NCI-H526 (cell line): ENCODE results near the gene CDK14.

Experiments used
- DNase-seq, 2 experiments: peaks; one replicate each; lab custom pipeline; 2025; lab: John Stamatoyannopoulos, UW

CDK14 gene

GRCh38 chr7:91005024-91005423 lies 408.9 kb downstream of the CDK14 start:
- DNase-seq = peak in 1 of 2 experiments; percentile 8

- DNase-seq = no peak
Measured at GRCh38 chr7:91005841-91006240, 409.7 kb downstream of the CDK14 start.

- no peak for DNase-seq
Measured at GRCh38 chr7:91007371-91007770, 411.2 kb downstream of the CDK14 start.

GRCh38 chr7:91013078-91013477 lies 417.0 kb downstream of the CDK14 start:
- DNase-seq = no peak

- DNase-seq = no peak
Measured at GRCh38 chr7:91019686-91020385, 423.7 kb downstream of the CDK14 start.

- DNase-seq = no peak
Measured at GRCh38 chr7:91020636-91021385, 424.7 kb downstream of the CDK14 start.

- no peak for DNase-seq
Measured at GRCh38 chr7:91021956-91022355, 425.8 kb downstream of the CDK14 start.

GRCh38 chr7:91025906-91026390 lies 429.8 kb downstream of the CDK14 start:
- DNase-seq = no peak

GRCh38 chr7:91029688-91030087 lies 433.6 kb downstream of the CDK14 start:
- no peak for DNase-seq

GRCh38 chr7:91030680-91031380 lies 434.7 kb downstream of the CDK14 start:
- no peak for DNase-seq

- DNase-seq = no peak
Measured at GRCh38 chr7:91031757-91032156, 435.6 kb downstream of the CDK14 start.

GRCh38 chr7:91033574-91033973 lies 437.5 kb downstream of the CDK14 start:
- no peak for DNase-seq

GRCh38 chr7:91034459-91035368 lies 438.6 kb downstream of the CDK14 start:
- DNase-seq = peak; percentile 52 to 89

GRCh38 chr7:91039033-91039432 lies 442.9 kb downstream of the CDK14 start:
- no peak for DNase-seq

GRCh38 chr7:91041141-91041540 lies 445.0 kb downstream of the CDK14 start:
- no peak for DNase-seq

GRCh38 chr7:91041901-91042484 lies 445.9 kb downstream of the CDK14 start:
- DNase-seq = no peak

- no peak for DNase-seq
Measured at GRCh38 chr7:91043186-91043585, 447.1 kb downstream of the CDK14 start.

GRCh38 chr7:91043924-91044645 lies 448.0 kb downstream of the CDK14 start:
- DNase-seq = no peak

- DNase-seq = no peak
Measured at GRCh38 chr7:91045606-91046005, 449.5 kb downstream of the CDK14 start.

GRCh38 chr7:91046322-91047089 lies 450.4 kb downstream of the CDK14 start:
- DNase-seq = peak in 1 of 2 experiments; percentile 13
